ENCODE results near the gene MLEC.

GRCh38 chr12:120663741-120664140, 23.2 kb upstream of the MLEC start:
- TF ChIP-seq POLR2A (IDR thresholded peaks at IDR 0.05; ENCODE audit: low read depth, low read length) (no peak), POLR2AphosphoS5 (IDR thresholded peaks at IDR 0.05; ENCODE audit: low read depth, low read length) (no peak), TAF1 (IDR thresholded peaks at IDR 0.05; ENCODE audit: low read depth, low read length) (no peak), SPI1 (IDR thresholded peaks at IDR 0.05; ENCODE audit: low read depth, low read length) (no peak), PAX5 (IDR thresholded peaks at IDR 0.05; ENCODE audit: insufficient read depth, low read length, severe bottlenecking) (no peak)
